Erythroblast (primary cell): Measurements from ENCODE around the gene CACNA1C.

Experiments used
- GATA1 ChIP-seq: IDR thresholded peaks from 2 replicates; pipeline ENCODE4 v1.6.1; 2011; ENCODE audit warnings: low read depth, mild to moderate bottlenecking, control low read depth, low read length, moderate library complexity
- POLR2A ChIP-seq: IDR thresholded peaks from 2 replicates; pipeline ENCODE4 v1.6.1; 2011; ENCODE audit warnings: mild to moderate bottlenecking, low read length

- TF ChIP-seq POLR2A (no peak), GATA1 (no peak)
Measured at GRCh38 chr12:2291182-2291832, 238.5 kb downstream of the CACNA1C start.
